UCSD-AML1 (cell line): ENCODE results near the gene ZDHHC8.

Experiments used
- DNase-seq: peaks from one replicate; lab custom pipeline; 2025; ENCODE audit not compliant: unreplicated experiment; lab: John Stamatoyannopoulos, UW

ZDHHC8 gene

GRCh38 chr22:20095521-20095920 is 36.1 kb upstream of the ZDHHC8 start:
- DNase-seq: no peak

- DNase-seq: no peak
Observed at GRCh38 chr22:20096574-20097420, 34.8 kb upstream of the ZDHHC8 start.

DNA sequence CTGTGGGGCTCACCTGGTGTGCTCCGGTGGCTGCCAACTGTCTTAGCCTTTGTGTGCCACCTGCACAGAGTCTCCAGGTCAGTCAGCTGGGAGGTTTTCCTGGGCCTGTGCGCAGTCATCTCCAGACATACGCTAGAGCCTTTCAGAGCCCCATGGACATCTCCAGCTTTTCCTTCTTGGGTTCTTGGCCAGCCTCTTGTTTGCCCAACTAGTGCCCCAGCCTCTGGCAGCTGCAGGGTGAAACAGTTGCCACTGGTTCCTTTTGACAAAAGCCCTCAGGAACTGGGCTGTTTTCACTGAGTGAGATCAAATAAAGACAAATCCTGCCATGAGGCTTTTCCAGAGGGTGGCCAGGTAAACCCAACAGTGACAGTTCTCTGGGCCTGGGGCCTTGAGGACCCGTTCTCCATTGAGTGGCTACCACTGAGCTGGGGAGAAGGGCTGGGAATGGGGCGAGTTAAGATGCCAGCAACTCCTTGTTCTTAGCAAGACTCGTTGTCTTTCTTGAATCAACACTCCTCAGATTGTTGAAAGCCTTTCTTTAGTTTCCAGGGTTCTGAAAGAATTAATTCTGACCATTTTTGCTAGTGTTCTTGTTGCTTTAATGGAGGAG is 32.4 kb upstream of the ZDHHC8 start:
- no peak for DNase-seq

- no peak for DNase-seq
Observed at GRCh38 chr22:20101638-20102037, 30.0 kb upstream of the ZDHHC8 start.

DNA sequence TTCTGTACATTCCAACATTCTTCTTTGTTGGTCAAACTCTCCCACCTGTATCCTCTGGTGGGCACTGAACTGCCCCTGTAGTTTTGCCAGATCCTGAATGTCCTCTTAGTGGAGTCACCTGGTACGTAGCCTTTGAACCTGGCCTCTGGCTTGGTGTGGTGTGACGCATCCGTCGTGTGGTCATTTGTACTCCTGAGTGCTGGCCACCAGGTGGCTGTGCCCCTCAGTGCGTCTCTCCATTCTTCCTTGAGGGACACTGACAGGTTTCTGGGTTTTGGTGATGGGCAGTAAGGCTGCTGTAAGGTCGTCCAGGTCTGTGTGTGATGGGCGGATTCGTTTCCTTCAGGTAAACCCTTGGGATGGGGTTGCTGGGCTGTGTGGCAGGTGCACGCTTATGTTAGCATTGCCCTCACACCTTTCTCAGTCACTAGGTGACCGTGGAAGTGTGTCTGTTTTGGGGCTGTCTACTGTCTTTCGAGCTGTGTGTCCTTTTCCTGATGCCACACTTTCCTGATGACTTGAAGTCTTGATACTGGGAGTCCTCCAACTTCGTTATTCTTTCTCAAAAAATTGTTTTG is 29.3 kb upstream of the ZDHHC8 start:
- no peak for DNase-seq

DNA sequence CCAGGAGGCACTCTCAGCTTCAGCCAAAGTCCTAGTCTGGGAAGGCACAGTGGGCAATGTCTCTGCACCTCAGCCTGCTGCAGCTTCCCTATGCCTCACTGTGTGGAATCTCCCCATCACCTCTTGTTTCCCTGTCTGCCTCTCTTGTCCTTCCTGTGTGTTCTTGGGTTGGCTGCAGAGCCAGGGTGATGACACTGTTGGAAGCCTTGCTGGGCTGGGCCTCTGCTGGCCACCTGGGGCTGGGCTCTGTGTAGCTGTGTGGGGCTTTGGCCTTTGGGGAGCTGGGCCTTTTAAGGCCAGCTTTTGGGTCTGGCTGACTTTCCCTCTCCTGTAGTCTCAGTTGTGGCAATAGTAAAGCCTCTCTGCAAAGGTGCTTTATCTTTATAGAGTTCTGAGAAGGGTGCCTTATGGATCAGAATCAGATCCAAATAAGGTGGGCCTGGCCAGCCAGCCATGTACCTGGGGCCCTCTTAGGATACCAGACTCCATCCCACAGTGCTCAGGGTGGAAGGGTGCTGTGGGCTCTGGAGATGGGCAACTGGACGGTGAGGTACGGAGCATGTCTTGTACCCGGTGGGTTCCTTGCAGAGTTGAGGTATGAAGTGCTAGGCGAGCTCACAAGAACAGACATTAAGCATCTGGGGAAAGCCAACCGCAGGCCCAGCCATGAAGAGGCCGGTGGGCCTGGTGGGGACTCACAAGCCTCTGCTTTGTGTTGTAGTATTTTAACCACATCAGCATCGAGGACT is 26.0 kb upstream of the ZDHHC8 start:
- DNase-seq: no peak

DNA sequence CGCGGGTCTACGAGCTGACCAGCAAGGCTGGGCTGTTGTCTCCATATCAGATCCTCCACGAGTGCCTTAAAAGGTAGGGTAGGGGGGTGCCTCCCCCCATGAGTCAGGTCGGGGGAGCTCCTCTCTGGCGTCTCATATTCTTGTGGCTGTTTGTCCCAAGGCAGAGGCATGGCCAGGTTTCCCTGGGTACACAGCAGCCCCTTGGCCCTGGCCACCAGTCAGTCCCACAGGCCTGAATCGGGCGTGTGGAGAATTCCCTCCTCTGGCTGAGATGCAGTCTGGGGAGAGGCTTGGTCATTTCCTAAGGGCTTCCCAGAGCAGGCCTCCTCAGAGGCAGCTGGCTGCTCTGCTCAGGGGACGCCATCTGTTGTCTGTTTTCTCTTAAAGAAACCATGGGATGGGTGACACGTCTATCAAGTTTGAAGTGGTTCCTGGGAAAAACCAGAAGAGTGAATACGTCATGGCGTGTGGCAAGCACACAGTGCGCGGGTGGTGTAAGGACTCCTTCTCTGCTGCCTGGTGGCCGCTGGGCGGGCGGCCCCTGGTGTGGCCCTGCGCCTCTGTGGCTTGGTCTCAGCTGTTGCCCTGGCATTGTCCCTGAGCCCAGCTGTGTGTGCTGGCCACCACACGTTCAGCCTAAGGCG is 25.3 kb upstream of the ZDHHC8 start:
- no peak for DNase-seq

- DNase-seq: no peak
Observed at GRCh38 chr22:20106849-20107237, 24.8 kb upstream of the ZDHHC8 start.

GRCh38 chr22:20107471-20107901 is 24.1 kb upstream of the ZDHHC8 start:
- DNase-seq: no peak

- no peak for DNase-seq
Observed at GRCh38 chr22:20107951-20108756, 23.4 kb upstream of the ZDHHC8 start.

GRCh38 chr22:20108757-20109230 is 22.8 kb upstream of the ZDHHC8 start:
- DNase-seq: no peak

DNA sequence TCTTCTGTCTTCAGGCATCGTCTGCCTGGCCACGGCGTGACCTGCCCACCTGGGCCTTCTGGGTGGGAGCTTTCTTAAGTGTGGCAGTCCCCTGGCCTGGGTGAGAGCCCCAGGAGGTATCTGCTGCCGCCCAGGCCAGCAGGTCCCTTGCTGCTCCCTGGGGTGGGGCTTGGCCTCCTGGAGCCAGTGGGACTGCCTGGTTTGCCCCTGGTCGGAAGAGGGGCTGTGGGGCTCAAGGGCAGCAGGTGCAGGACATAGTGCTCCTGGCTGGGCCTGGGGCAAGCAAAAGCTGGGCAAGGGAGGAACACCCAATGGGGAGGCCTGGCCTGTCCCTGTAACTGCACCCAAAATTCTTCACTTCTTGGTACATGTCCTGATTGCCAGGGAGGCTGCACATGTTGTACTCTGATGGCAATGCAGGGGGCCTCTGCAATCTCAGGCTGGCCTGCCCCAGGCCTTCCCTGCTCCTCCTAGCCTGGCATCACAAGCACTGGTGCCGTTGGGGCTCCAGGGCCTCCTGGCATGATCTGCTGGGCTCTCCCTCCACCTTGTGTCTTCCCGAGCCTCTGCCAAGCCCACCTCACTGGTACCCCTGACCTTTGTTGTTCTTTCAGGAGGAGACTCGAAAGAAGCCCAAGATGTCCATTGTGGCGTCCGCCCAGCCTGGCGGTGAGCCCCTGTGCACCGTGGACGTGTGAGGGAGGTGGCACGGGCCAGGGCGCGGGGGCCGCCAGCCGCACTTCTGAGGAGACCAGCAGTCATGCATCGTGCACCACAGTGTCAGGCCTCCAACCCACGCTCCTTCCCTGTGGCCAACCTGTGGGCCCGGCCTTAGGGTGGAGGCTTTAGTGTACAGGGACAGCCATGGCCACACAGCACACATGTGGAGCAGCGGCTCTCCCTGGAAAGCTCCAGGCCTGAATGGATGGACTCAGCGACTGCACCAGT is 21.9 kb upstream of the ZDHHC8 start:
- no peak for DNase-seq

DNA sequence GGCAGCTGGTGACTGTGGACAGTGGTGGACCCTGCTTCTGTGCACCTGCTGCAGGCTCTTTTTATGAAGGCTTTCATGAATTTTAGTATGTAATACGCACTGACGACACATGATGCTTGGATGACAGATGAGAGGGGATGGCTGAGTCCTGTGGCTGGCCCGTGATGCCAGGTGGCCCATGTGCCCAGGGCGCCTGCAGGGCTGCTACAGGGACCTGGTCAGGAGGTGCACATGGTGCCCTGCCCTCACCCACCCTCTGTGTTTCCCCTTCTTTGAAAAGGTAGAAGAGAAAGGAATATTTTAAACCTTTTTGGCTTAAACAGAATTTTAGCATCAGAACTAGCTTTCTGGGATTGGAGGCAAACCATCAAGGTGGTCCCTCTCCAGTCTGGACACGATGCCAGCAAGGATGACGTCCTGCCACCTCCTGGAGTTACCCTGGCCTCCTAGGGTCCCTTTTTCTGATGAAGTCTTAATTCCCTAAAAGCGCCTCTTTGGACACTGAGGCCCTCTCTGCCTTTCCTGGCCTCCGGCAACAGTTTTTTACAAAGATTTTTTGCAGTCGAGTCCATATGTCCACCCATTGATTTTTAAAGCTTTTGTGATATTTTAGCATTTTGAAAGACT is 21.1 kb upstream of the ZDHHC8 start:
- DNase-seq: no peak

- no peak for DNase-seq
Observed at GRCh38 chr22:20111045-20111688, 20.4 kb upstream of the ZDHHC8 start.

- no peak for DNase-seq
Observed at GRCh38 chr22:20111689-20112622, 19.6 kb upstream of the ZDHHC8 start.

- no peak for DNase-seq
Observed at GRCh38 chr22:20112623-20113511, 18.7 kb upstream of the ZDHHC8 start.
